HUES48 (cell line): Measurements from ENCODE around the gene HIPK3.

Experiments used
- H3K27ac ChIP-seq: one replicate; pipeline ENCODE4 v1.7.0; 2013; ENCODE audit warnings: low read depth, low read length, inconsistent platforms
- H3K27me3 ChIP-seq: 2 replicates; pipeline ENCODE4 v1.6.1; 2013; ENCODE audit warnings: mild to moderate bottlenecking, low read length; ENCODE audit not compliant: control insufficient read depth, insufficient read depth
- H3K36me3 ChIP-seq: 2 replicates; pipeline ENCODE4 v1.6.1; 2013; ENCODE audit warnings: low read length; ENCODE audit not compliant: control insufficient read depth, insufficient read depth
- H3K4me1 ChIP-seq: 2 replicates; pipeline ENCODE4 v1.6.1; 2013; ENCODE audit warnings: mild to moderate bottlenecking, low read length; ENCODE audit not compliant: control insufficient read depth, insufficient read depth
- H3K4me3 ChIP-seq: 2 replicates; pipeline ENCODE4 v1.5.1; 2013; ENCODE audit warnings: mild to moderate bottlenecking, low read depth, low read length
- H3K9ac ChIP-seq: 2 replicates; pipeline ENCODE4 v1.6.1; 2013; ENCODE audit warnings: mild to moderate bottlenecking, low read depth, low read length, moderate library complexity
- H3K9me3 ChIP-seq: 2 replicates; pipeline ENCODE4 v1.6.1; 2013; ENCODE audit warnings: low read length; ENCODE audit not compliant: control insufficient read depth, insufficient read depth

HIPK3 gene

GRCh38 chr11:33396361-33396760, 139.2 kb downstream of the HIPK3 start:
- Histone ChIP-seq H3K4me3 (no peak overlapping the region), H3K9me3 (no peaks in the 10 kb centered on the region), H3K9ac (no peak overlapping the region), H3K4me1 (no peaks in the 10 kb centered on the region), H3K27ac (no peak overlapping the region), H3K36me3 (no peaks in the 10 kb centered on the region), H3K27me3 (no peaks in the 10 kb centered on the region)

DNA sequence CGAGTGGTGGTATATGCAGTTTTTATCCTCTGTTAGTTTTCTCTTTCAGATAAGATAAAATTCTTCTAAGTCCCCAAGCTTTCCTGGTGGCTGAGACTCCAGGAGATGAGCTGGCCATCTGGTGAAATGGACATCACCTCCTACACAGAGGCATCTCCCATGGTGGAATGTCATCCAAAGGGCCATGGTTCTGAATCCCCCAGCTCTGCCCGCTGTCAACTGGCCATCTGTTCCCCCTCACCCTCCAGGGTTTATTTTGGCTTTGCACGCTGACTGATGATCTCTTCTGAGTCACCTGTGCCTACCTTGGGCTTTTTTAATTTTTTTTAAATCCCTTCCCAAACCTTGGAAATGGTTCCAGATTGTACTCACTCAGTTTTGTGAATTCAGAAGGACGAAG, 142.2 kb downstream of the HIPK3 start:
- H3K27ac ChIP-seq = no peak overlapping the region
- H3K36me3 ChIP-seq = no peaks in the 10 kb centered on the region
- H3K27me3 ChIP-seq = no peaks in the 10 kb centered on the region
- H3K4me3 ChIP-seq = no peak overlapping the region
- no peaks in the 10 kb centered on the region for H3K9me3 ChIP-seq
- no peak overlapping the region for H3K9ac ChIP-seq
- no peaks in the 10 kb centered on the region for H3K4me1 ChIP-seq

- no peak overlapping the region for H3K9ac ChIP-seq
- no peaks in the 10 kb centered on the region for H3K36me3 ChIP-seq
- no peaks in the 10 kb centered on the region for H3K9me3 ChIP-seq
- H3K27me3 ChIP-seq = no peaks in the 10 kb centered on the region
- no peak overlapping the region for H3K4me3 ChIP-seq
- H3K4me1 ChIP-seq = no peaks in the 10 kb centered on the region
- no peak overlapping the region for H3K27ac ChIP-seq
Measured at GRCh38 chr11:33402066-33402465, 144.9 kb downstream of the HIPK3 start.

DNA sequence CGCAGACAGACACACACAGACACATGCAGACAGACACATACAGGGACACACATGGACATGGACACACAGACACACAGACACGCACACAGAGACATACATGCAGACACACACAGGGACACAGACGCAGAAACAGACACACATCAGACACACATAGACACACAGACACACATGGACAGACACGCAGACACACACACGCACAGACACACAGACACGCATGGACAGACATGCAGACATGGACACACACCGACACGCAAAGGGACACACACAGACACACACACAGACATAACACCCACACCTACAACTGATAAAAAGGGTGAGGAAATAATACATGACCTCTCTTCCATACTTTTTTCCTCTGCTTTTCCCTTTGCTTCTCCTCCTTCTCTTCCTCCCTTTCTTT, 146.2 kb downstream of the HIPK3 start:
- no peaks in the 10 kb centered on the region for H3K27me3 ChIP-seq
- no peaks in the 10 kb centered on the region for H3K9me3 ChIP-seq
- H3K27ac ChIP-seq = no peak overlapping the region
- no peaks in the 10 kb centered on the region for H3K36me3 ChIP-seq
- no peaks in the 10 kb centered on the region for H3K4me1 ChIP-seq
- no peak overlapping the region for H3K4me3 ChIP-seq
- H3K9ac ChIP-seq = no peak overlapping the region

- no peak overlapping the region for H3K9ac ChIP-seq
- no peaks in the 10 kb centered on the region for H3K27me3 ChIP-seq
- peaks cover 15% of the 10 kb centered on the region for H3K4me1 ChIP-seq
- no peaks in the 10 kb centered on the region for H3K36me3 ChIP-seq
- H3K27ac ChIP-seq = no peak overlapping the region
- no peaks in the 10 kb centered on the region for H3K9me3 ChIP-seq
- H3K4me3 ChIP-seq = no peak overlapping the region
Measured at GRCh38 chr11:33405834-33406602, 148.8 kb downstream of the HIPK3 start.
